ENCODE data around the gene TAF1.

DNA sequence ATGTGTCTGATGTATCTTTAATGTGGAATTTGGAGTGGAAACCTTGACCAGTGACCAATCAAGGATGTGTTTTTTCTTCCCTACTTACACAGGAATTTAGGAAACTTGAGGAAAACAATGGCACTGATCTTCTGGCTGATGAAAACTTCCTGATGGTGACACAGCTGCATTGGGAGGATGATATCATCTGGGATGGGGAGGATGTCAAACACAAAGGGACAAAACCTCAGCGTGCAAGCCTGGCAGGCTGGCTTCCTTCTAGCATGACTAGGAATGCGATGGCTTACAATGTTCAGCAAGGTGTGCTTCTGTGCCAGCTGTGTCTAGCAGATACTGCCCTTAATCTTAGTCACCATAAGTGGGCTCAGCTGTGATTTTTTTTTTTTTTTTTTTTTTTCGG, 12.6 kb downstream of the TAF1 start:
- TF ChIP-seq SIN3A (IDR thresholded peaks at IDR 0.05; ENCODE audit: borderline replicate concordance, insufficient read depth, low read depth, low read length): no peak
- TF ChIP-seq, protein P1, sequence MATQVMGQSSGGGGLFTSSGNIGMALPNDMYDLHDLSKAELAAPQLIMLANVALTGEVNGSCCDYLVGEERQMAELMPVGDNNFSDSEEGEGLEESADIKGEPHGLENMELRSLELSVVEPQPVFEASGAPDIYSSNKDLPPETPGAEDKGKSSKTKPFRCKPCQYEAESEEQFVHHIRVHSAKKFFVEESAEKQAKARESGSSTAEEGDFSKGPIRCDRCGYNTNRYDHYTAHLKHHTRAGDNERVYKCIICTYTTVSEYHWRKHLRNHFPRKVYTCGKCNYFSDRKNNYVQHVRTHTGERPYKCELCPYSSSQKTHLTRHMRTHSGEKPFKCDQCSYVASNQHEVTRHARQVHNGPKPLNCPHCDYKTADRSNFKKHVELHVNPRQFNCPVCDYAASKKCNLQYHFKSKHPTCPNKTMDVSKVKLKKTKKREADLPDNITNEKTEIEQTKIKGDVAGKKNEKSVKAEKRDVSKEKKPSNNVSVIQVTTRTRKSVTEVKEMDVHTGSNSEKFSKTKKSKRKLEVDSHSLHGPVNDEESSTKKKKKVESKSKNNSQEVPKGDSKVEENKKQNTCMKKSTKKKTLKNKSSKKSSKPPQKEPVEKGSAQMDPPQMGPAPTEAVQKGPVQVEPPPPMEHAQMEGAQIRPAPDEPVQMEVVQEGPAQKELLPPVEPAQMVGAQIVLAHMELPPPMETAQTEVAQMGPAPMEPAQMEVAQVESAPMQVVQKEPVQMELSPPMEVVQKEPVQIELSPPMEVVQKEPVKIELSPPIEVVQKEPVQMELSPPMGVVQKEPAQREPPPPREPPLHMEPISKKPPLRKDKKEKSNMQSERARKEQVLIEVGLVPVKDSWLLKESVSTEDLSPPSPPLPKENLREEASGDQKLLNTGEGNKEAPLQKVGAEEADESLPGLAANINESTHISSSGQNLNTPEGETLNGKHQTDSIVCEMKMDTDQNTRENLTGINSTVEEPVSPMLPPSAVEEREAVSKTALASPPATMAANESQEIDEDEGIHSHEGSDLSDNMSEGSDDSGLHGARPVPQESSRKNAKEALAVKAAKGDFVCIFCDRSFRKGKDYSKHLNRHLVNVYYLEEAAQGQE (IDR thresholded peaks at IDR 0.05; ENCODE audit: insufficient read depth in 1 of 2, low read depth in 2 of 2, low read length in 1 of 2): no peak
- TF ChIP-seq, protein P2, sequence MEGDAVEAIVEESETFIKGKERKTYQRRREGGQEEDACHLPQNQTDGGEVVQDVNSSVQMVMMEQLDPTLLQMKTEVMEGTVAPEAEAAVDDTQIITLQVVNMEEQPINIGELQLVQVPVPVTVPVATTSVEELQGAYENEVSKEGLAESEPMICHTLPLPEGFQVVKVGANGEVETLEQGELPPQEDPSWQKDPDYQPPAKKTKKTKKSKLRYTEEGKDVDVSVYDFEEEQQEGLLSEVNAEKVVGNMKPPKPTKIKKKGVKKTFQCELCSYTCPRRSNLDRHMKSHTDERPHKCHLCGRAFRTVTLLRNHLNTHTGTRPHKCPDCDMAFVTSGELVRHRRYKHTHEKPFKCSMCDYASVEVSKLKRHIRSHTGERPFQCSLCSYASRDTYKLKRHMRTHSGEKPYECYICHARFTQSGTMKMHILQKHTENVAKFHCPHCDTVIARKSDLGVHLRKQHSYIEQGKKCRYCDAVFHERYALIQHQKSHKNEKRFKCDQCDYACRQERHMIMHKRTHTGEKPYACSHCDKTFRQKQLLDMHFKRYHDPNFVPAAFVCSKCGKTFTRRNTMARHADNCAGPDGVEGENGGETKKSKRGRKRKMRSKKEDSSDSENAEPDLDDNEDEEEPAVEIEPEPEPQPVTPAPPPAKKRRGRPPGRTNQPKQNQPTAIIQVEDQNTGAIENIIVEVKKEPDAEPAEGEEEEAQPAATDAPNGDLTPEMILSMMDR (IDR thresholded peaks at IDR 0.05): no peak
- no peak for TF ChIP-seq TCF7L2 (IDR thresholded peaks at IDR 0.05; ENCODE audit: low read depth, low read length)
